GM12865 (cell line): Measurements from ENCODE around the gene SMARCB1.

Experiments
- DNase-seq: peaks from one replicate; pipeline ENCODE4 v3.0.0; 2010; ENCODE audit warnings: low read depth
- H3K4me3 ChIP-seq: 2 replicates; pipeline ENCODE4 v1.5.1; 2011; ENCODE audit warnings: mild to moderate bottlenecking, low read depth, low read length, control low read depth
- CTCF ChIP-seq: IDR thresholded peaks from 2 replicates; pipeline ENCODE4 v1.5.1; 2011; ENCODE audit warnings: low read length, control low read depth, low read depth, inconsistent platforms; ENCODE audit not compliant: insufficient read depth; ENCODE audit errors: missing control alignments

SMARCB1 gene

GRCh38 chr22:23774114-23774921 lies 12.4 kb upstream of the SMARCB1 start:
- H3K4me3 ChIP-seq = no peak overlapping the region
- no peak for TF ChIP-seq CTCF
- no peak for DNase-seq

GRCh38 chr22:23774922-23775436 lies 11.8 kb upstream of the SMARCB1 start:
- H3K4me3 ChIP-seq = no peak overlapping the region
- no peak for DNase-seq
- TF ChIP-seq CTCF = no peak

- no peak for TF ChIP-seq CTCF
- H3K4me3 ChIP-seq = no peak overlapping the region
- DNase-seq = no peak
Measured at GRCh38 chr22:23775779-23776375, 10.9 kb upstream of the SMARCB1 start.

- H3K4me3 ChIP-seq = no peak overlapping the region
- TF ChIP-seq CTCF = no peak
- no peak for DNase-seq
Measured at GRCh38 chr22:23777776-23778576, 8.8 kb upstream of the SMARCB1 start.

GRCh38 chr22:23778577-23778900 lies 8.2 kb upstream of the SMARCB1 start:
- no peak overlapping the region for H3K4me3 ChIP-seq
- TF ChIP-seq CTCF = no peak
- DNase-seq = no peak

- DNase-seq = no peak
- TF ChIP-seq CTCF = no peak
- H3K4me3 ChIP-seq = no peak overlapping the region
Measured at GRCh38 chr22:23779083-23779482, 7.7 kb upstream of the SMARCB1 start.
